PFSK-1 (cell line): ENCODE data around the gene SNCAIP.

Experiments used
- FOXP2 ChIP-seq: optimal IDR thresholded peaks from 2 replicates; pipeline ENCODE3; 2011; ENCODE audit warnings: borderline replicate concordance, control low read depth, inconsistent platforms; ENCODE audit not compliant: insufficient read depth; ENCODE audit errors: extremely low read length, extremely low read depth
- POLR2AphosphoS5 ChIP-seq: IDR thresholded peaks from 2 replicates; pipeline ENCODE4 v1.6.1; 2012; ENCODE audit warnings: low read depth, mild to moderate bottlenecking, control low read depth, low read length, moderate library complexity
- SIN3A ChIP-seq: IDR thresholded peaks from 2 replicates; pipeline ENCODE4 v1.6.1; 2012; ENCODE audit warnings: mild to moderate bottlenecking, low read length, moderate library complexity, borderline replicate concordance; ENCODE audit not compliant: insufficient read depth
- TAF1 ChIP-seq: IDR thresholded peaks from 2 replicates; pipeline ENCODE4 v1.6.1; 2012; ENCODE audit warnings: low read length, control low read depth, borderline replicate concordance; ENCODE audit not compliant: insufficient read depth
- TF ChIP-seq, protein P1 (sequence below), 2 experiments: IDR thresholded peaks; 2 replicates each; pipeline versions ENCODE4 v1.6.1 to v1.8.0; 2011 to 2012; ENCODE audit warnings: low read depth in 2 of 2, low read length in 2 of 2, control low read depth in 1 of 2, inconsistent platforms in 1 of 2, mild to moderate bottlenecking in 1 of 2, moderate library complexity in 1 of 2; ENCODE audit not compliant: insufficient read depth in 1 of 2

Gene SNCAIP

DNA sequence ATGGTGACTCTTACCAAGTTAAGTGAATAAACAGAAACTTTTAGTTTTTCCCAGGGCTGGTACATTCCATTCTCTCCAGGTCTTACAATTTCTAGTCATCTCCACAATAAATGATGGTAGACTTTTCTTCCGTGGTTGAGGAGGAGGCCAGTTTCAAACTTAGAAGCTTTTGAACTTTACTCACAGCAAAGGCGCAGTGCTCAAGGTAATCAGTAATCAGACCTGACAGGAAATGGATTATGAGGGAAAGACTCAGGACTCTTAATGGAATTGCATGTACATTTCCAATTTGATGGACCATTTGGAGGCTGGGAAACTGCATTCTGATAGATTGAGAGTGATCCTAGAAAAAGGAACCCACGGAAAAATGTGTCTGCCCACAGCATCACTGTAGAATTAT lies 93.7 kb downstream of the SNCAIP start:
- TF ChIP-seq, protein P1, sequence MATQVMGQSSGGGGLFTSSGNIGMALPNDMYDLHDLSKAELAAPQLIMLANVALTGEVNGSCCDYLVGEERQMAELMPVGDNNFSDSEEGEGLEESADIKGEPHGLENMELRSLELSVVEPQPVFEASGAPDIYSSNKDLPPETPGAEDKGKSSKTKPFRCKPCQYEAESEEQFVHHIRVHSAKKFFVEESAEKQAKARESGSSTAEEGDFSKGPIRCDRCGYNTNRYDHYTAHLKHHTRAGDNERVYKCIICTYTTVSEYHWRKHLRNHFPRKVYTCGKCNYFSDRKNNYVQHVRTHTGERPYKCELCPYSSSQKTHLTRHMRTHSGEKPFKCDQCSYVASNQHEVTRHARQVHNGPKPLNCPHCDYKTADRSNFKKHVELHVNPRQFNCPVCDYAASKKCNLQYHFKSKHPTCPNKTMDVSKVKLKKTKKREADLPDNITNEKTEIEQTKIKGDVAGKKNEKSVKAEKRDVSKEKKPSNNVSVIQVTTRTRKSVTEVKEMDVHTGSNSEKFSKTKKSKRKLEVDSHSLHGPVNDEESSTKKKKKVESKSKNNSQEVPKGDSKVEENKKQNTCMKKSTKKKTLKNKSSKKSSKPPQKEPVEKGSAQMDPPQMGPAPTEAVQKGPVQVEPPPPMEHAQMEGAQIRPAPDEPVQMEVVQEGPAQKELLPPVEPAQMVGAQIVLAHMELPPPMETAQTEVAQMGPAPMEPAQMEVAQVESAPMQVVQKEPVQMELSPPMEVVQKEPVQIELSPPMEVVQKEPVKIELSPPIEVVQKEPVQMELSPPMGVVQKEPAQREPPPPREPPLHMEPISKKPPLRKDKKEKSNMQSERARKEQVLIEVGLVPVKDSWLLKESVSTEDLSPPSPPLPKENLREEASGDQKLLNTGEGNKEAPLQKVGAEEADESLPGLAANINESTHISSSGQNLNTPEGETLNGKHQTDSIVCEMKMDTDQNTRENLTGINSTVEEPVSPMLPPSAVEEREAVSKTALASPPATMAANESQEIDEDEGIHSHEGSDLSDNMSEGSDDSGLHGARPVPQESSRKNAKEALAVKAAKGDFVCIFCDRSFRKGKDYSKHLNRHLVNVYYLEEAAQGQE (IDR thresholded peaks at IDR 0.05; ENCODE audit: insufficient read depth in 1 of 2, low read depth in 2 of 2, low read length in 2 of 2), result no peak
- TF ChIP-seq SIN3A (no peak), POLR2AphosphoS5 (no peak), TAF1 (no peak), FOXP2 (no peak)

DNA sequence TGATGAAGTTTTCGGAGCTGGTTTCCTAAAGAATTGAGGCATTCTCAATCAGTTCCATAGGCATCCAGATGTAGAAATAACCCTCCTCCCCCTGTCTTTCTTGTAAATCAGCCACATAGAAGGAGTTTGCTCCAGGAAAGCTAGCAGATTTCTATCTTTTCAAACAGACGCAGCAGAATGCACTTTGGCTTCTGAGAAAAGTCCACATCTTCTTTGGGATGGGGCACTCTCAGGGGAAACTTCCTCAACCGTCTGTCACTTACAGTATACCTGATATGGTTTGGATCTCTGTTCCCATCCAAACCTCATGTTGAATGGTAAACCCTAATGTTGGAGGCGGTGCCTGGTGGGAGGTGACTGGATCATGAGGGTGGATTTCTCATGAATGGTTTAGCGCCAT lies 94.1 kb downstream of the SNCAIP start:
- TF ChIP-seq POLR2AphosphoS5, result no peak
- TF ChIP-seq SIN3A, result no peak
- TF ChIP-seq FOXP2, result no peak
- TF ChIP-seq, protein P1 (IDR thresholded peaks at IDR 0.05; ENCODE audit: insufficient read depth in 1 of 2, low read depth in 2 of 2, low read length in 2 of 2), result no peak
- no peak for TF ChIP-seq TAF1

DNA sequence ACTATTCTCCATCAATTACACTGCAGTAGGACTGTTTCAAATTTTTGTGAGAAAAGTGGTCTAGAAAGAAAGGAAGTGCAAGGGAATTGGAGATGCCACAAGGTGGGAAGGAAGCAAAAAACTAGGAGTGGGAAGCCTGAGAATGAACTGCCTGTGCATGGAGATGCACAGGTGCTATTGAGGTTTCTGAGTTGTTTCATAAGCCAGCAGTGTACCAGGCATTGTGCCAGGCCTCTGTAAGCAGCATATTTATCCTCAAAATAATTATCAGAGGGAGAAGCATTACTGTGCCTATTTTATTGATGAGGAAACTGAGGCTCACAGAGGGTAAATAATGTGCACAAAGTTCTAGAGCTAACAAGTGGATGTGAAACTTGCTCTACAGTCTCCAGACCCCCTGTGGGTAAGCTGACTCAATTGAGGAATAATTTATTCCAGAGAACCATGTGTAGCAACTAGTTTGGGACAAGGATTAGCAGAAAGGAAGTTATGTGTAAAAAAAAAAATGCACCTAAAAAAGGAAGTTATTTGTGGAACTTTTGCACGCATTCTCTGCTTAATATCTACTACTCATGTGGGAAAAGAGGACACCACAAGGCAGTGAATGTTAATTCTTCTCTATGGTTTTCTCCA lies 96.7 kb downstream of the SNCAIP start:
- TF ChIP-seq POLR2AphosphoS5, result no peak

DNA sequence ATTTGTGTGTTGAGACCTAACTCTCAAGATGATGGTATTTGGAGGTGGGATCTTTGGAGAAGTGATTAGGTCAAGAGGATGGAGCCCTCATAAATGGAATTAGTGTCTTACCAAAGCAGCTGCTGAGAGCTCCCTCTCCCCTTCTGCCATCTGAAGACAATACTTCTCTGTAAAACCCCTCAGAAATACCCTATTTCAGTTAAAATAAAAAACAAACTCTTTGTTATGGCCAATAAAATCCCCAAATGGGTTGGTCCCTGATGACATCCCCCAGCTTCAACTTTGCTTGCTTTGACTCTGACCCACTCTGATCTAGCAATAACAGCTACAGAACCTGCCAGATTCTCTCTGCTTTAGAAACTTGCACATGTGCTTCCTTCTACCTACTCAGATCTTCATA lies 100.9 kb downstream of the SNCAIP start:
- TF ChIP-seq TAF1 (no peak), SIN3A (no peak), POLR2AphosphoS5 (no peak), FOXP2 (no peak)
- TF ChIP-seq, protein P1 (IDR thresholded peaks at IDR 0.05; ENCODE audit: insufficient read depth in 1 of 2, low read depth in 2 of 2, low read length in 2 of 2), result no peak

DNA sequence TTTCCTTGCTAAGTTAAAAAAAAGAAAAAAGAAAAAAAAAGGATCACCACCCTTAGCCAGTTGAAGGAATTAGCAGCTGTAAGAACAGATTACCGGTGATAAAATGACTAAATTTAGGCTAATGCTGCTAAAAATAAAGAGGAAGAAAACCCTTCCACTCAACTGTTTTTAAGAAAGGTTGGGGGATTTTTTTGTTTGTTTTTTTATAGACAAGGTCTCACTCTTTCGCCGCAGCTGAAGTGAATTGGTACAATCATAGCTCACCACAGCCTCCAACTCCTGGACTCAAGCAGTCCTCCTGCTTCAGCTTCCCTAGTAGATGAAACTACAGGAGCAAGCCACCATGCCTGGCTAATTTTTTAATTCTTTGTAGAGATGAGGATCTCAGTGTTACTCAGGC lies 101.7 kb downstream of the SNCAIP start:
- TF ChIP-seq, protein P1 (IDR thresholded peaks at IDR 0.05; ENCODE audit: insufficient read depth in 1 of 2, low read depth in 2 of 2, low read length in 2 of 2), result no peak
- TF ChIP-seq FOXP2 (no peak), SIN3A (no peak), TAF1 (no peak), POLR2AphosphoS5 (no peak)
